Measurements from ENCODE around the gene RBM15.

DNA sequence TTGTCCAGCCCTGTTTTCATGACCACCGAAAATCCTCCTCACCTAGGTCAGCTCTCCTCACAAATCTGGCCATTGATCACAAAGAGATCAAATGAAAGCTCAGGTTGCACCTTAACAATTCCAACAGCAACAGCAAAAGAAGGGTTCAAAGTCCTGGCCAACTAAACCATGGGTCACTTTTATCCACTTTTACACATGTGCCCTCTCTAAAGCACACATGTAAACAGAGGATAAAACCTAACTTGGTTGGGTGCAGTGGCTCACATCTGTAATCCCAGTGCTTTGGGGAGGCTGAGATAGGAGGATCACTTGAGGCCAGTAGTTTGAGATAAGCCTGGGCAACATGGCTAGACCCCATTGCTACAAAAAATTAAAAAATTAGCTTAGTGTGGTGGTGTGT, 3.9 kb upstream of the RBM15 start:
- TF ChIP-seq, protein P1, sequence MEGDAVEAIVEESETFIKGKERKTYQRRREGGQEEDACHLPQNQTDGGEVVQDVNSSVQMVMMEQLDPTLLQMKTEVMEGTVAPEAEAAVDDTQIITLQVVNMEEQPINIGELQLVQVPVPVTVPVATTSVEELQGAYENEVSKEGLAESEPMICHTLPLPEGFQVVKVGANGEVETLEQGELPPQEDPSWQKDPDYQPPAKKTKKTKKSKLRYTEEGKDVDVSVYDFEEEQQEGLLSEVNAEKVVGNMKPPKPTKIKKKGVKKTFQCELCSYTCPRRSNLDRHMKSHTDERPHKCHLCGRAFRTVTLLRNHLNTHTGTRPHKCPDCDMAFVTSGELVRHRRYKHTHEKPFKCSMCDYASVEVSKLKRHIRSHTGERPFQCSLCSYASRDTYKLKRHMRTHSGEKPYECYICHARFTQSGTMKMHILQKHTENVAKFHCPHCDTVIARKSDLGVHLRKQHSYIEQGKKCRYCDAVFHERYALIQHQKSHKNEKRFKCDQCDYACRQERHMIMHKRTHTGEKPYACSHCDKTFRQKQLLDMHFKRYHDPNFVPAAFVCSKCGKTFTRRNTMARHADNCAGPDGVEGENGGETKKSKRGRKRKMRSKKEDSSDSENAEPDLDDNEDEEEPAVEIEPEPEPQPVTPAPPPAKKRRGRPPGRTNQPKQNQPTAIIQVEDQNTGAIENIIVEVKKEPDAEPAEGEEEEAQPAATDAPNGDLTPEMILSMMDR (IDR thresholded peaks at IDR 0.05 in 4 of 5, conservative IDR thresholded peaks at IDR 0.05 in 1 of 5): no peak
- TF ChIP-seq POLR2A (IDR thresholded peaks at IDR 0.05): no peak

All from gastrocnemius medialis (tissue), 4 donors.